RWPE2 (cell line): ENCODE measurements around the gene SEMA3F.

ENCODE experiments used
- ATAC-seq: fragments of 200-7000 bp; cut with Tn5 transposase; 3 replicates; pipeline ENCODE4 v1.9.1; 2021; ENCODE audit warnings: low read depth
- DNase-seq: peaks from one replicate; pipeline ENCODE4 v3.0.0-alpha.2; 2020; ENCODE audit warnings: low spot score
- H3K27ac ChIP-seq: fragments of 450-650 bp; 2 replicates; pipeline ENCODE4 v1.5.1; 2017; ENCODE audit warnings: mild to moderate bottlenecking; ENCODE audit not compliant: poor library complexity, severe bottlenecking
- H3K27me3 ChIP-seq: fragments of 250-450 bp; sonication (Bioruptor Pico); 2 replicates; pipeline ENCODE4 v1.5.1; 2021; ENCODE audit warnings: mild to moderate bottlenecking, moderate library complexity; ENCODE audit not compliant: insufficient read depth, poor library complexity, severe bottlenecking
- H3K36me3 ChIP-seq: fragments of 250-450 bp; sonication (Bioruptor Pico); 2 replicates; pipeline ENCODE4 v1.5.1; 2020; ENCODE audit warnings: low read depth, mild to moderate bottlenecking, moderate library complexity
- H3K4me1 ChIP-seq: fragments of 250-450 bp; sonication (Bioruptor Pico); 2 replicates; pipeline ENCODE4 v1.5.1; 2021; ENCODE audit warnings: mild to moderate bottlenecking, moderate library complexity; ENCODE audit not compliant: insufficient read depth, poor library complexity, severe bottlenecking
- H3K4me3 ChIP-seq: fragments of 250-450 bp; sonication (Bioruptor Pico); 2 replicates; pipeline ENCODE4 v1.5.1; 2021; ENCODE audit warnings: mild to moderate bottlenecking, moderate library complexity; ENCODE audit not compliant: severe bottlenecking
- H3K9me3 ChIP-seq: fragments of 250-450 bp; sonication (Bioruptor Pico); 2 replicates; pipeline ENCODE4 v1.5.1; 2021; ENCODE audit warnings: mild to moderate bottlenecking, moderate library complexity; ENCODE audit not compliant: severe bottlenecking
- TF ChIP-seq, protein P1 (sequence below): fragments of 450-650 bp; IDR thresholded peaks from one replicate; pipeline ENCODE4 v1.5.1; 2017; ENCODE audit warnings: mild to moderate bottlenecking, moderate library complexity; ENCODE audit not compliant: poor library complexity, severe bottlenecking

SEMA3F gene

DNA sequence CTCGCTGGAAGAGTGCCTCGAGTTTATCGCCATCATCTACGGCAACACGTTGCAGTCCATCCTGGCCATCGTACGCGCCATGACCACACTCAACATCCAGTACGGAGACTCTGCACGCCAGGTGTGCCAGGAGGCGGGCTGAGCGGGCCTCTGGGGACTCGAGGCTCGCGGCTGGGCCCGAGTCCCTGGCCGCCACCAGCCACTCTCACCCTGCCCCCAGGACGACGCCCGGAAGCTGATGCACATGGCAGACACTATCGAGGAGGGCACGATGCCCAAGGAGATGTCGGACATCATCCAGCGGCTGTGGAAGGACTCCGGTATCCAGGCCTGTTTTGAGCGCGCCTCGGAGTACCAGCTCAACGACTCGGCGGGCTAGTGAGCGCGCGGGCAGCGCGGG, 38.2 kb downstream of the SEMA3F start:
- DNase-seq, result no peak
- Histone ChIP-seq H3K36me3 (peaks cover 6% of the 10 kb centered on the region; the same call in 1 of the 2 replicates), H3K4me1 (no peaks in the 10 kb centered on the region), H3K9me3 (no peaks in the 10 kb centered on the region), H3K27ac (no peak overlapping the region), H3K4me3 (no peak overlapping the region), H3K27me3 (peaks cover 20% of the 10 kb centered on the region)
- ATAC-seq, result no peak
- TF ChIP-seq, protein P1, sequence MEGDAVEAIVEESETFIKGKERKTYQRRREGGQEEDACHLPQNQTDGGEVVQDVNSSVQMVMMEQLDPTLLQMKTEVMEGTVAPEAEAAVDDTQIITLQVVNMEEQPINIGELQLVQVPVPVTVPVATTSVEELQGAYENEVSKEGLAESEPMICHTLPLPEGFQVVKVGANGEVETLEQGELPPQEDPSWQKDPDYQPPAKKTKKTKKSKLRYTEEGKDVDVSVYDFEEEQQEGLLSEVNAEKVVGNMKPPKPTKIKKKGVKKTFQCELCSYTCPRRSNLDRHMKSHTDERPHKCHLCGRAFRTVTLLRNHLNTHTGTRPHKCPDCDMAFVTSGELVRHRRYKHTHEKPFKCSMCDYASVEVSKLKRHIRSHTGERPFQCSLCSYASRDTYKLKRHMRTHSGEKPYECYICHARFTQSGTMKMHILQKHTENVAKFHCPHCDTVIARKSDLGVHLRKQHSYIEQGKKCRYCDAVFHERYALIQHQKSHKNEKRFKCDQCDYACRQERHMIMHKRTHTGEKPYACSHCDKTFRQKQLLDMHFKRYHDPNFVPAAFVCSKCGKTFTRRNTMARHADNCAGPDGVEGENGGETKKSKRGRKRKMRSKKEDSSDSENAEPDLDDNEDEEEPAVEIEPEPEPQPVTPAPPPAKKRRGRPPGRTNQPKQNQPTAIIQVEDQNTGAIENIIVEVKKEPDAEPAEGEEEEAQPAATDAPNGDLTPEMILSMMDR, result no peak

DNA sequence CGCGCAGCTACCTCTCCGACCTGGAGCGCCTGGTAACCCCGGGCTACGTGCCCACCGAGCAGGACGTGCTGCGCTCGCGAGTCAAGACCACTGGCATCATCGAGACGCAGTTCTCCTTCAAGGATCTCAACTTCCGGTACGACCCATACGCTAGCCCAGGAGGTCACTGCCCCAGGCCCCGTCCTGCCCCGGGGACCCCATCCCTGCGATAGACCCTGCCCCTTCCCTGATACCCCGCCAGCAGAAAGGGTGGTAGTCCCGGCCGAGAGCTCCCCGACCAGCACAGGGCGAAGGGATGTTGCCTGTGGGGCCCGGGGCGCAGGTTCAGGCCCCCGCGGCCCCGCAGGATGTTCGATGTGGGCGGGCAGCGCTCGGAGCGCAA, 38.6 kb downstream of the SEMA3F start:
- no peaks in the 10 kb centered on the region for H3K9me3 ChIP-seq
- TF ChIP-seq, protein P1, result no peak
- no peak for DNase-seq
- H3K36me3 ChIP-seq, result peaks cover 2% of the 10 kb centered on the region; the same call in 1 of the 2 replicates
- ATAC-seq, result no peak
- H3K27me3 ChIP-seq, result peaks cover 20% of the 10 kb centered on the region
- H3K4me1 ChIP-seq, result no peaks in the 10 kb centered on the region
- no peak overlapping the region for H3K4me3 ChIP-seq
- no peak overlapping the region for H3K27ac ChIP-seq

DNA sequence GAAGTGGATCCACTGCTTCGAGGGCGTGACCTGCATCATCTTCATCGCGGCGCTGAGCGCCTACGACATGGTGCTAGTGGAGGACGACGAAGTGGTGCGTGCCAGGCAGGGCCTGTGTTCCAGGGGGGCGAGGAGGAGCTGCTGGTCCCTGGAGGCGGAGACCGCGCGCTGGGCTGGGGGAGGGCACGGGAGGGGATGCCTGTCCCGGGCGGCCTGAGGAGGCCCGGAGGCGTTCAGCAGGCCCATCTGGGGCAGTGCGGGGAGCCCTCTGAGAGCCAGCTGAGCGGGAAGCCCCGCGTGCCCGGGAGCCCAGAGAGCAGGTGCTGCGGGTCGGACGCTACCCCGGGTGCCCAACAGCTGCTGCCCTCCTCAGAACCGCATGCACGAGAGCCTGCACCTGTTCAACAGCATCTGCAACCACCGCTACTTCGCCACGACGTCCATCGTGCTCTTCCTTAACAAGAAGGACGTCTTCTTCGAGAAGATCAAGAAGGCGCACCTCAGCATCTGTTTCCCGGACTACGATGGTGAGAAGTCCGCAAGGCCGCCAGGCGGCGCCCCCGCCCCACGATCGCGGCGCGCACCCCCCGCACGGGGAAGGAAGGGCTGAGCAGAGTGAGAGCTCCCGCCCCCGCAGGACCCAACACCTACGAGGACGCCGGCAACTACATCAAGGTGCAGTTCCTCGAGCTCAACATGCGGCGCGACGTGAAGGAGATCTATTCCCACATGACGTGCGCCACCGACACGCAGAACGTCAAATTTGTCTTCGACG, 39.2 kb downstream of the SEMA3F start:
- Histone ChIP-seq H3K4me1 (no peaks in the 10 kb centered on the region), H3K9me3 (no peaks in the 10 kb centered on the region), H3K36me3 (no peaks in the 10 kb centered on the region), H3K27ac (no peak overlapping the region), H3K4me3 (no peak overlapping the region), H3K27me3 (peaks cover 20% of the 10 kb centered on the region)
- ATAC-seq, result peak; percentile 49
- TF ChIP-seq, protein P1, result peak; percentile 88
- no peak for DNase-seq

DNA sequence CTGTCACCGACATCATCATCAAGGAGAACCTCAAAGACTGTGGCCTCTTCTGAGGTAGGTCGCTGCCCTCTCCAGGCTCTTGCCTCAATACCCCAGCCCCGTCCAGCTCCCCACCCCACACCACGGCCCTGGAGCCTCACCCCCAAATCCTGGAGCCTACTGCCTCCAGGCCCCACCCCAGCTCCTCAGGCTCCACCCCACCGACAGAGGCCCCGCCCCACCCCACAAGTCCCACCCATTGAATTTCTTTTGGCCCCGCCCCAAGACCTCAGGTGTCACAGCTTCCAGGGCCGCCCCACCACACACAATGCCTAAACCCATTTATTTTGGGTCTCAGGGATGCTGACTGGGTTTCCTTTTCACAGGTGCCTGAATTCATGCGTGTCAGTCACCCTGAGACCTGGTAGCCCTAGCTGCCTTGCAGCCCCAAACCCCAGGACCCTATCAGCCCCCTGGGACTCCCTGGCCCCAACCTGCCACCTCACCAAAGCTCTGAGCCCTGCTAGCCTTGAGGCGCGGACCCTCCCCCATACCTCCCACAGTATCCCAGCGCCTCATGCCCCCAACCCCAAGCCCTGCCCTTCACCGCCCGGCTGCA, 39.9 kb downstream of the SEMA3F start:
- TF ChIP-seq, protein P1, result no peak
- H3K4me3 ChIP-seq, result no peak overlapping the region
- no peaks in the 10 kb centered on the region for H3K9me3 ChIP-seq
- ATAC-seq, result 0 out of 3 replicates have a peak, but pooled peaks have one; percentile 13
- peaks cover 20% of the 10 kb centered on the region for H3K27me3 ChIP-seq
- H3K36me3 ChIP-seq, result no peaks in the 10 kb centered on the region
- DNase-seq, result no peak
- H3K27ac ChIP-seq, result no peak overlapping the region
- H3K4me1 ChIP-seq, result no peaks in the 10 kb centered on the region
